Trophoblast cell (in vitro differentiated cells and primary cell): ENCODE results near the gene ZNF177. TPM values are rescaled to one million over a fixed set of nuclear protein-coding genes. Genes with fewer than 3 reads are reported as not detected.
"Not testable (repeated sequence)": the region's sequence is repeated elsewhere in the genome, so short reads cannot be mapped to it uniquely, and the experiment has no call there.

Experiments
- DNase-seq, 2 donors: peaks; one replicate each; pipeline ENCODE4 v3.0.0-alpha.2; 2016
- H2AFZ ChIP-seq: 2 replicates; pipeline ENCODE4 v1.6.1; 2013; ENCODE audit warnings: low read length, moderate library complexity, mild to moderate bottlenecking; ENCODE audit not compliant: insufficient read depth, poor library complexity
- H2AK5ac ChIP-seq: 2 replicates; pipeline ENCODE4 v1.6.1; 2013; ENCODE audit warnings: mild to moderate bottlenecking, low read length
- H2BK120ac ChIP-seq: 2 replicates; pipeline ENCODE4 v1.6.1; 2013; ENCODE audit warnings: low read length, mild to moderate bottlenecking, moderate library complexity; ENCODE audit not compliant: insufficient read depth, poor library complexity
- H2BK12ac ChIP-seq: 2 replicates; pipeline ENCODE4 v1.6.1; 2013; ENCODE audit warnings: mild to moderate bottlenecking, low read length, moderate library complexity
- H2BK5ac ChIP-seq: 2 replicates; pipeline ENCODE4 v1.6.1; 2013; ENCODE audit warnings: low read length, low read depth, moderate library complexity, mild to moderate bottlenecking; ENCODE audit not compliant: poor library complexity
- H3K14ac ChIP-seq: 2 replicates; pipeline ENCODE4 v1.6.1; 2013; ENCODE audit warnings: mild to moderate bottlenecking, low read length
- H3K18ac ChIP-seq: 2 replicates; pipeline ENCODE4 v1.6.1; 2013; ENCODE audit warnings: mild to moderate bottlenecking, low read length
- H3K23ac ChIP-seq: 2 replicates; pipeline ENCODE4 v1.6.1; 2013; ENCODE audit warnings: low read length
- H3K27ac ChIP-seq: 2 replicates; pipeline ENCODE4 v1.5.1; 2013; ENCODE audit warnings: low read depth, mild to moderate bottlenecking, inconsistent platforms, low read length, moderate library complexity
- H3K27me3 ChIP-seq: 2 replicates; pipeline ENCODE4 v1.6.1; 2013; ENCODE audit warnings: inconsistent platforms, mild to moderate bottlenecking, low read length, moderate library complexity; ENCODE audit not compliant: insufficient read depth
- H3K36me3 ChIP-seq, 2 experiments: 1 replicate in 1 of 2; 2 replicates in 1 of 2; pipeline ENCODE4 v1.6.1; 2013; ENCODE audit warnings: low read length in 2 of 2, mild to moderate bottlenecking in 2 of 2, moderate library complexity in 1 of 2; ENCODE audit not compliant: insufficient read depth in 2 of 2, control insufficient read depth in 1 of 2
- H3K4ac ChIP-seq: 2 replicates; pipeline ENCODE4 v1.6.1; 2013; ENCODE audit warnings: low read depth, mild to moderate bottlenecking, low read length, moderate library complexity
- H3K4me1 ChIP-seq, 2 experiments: 1 replicate in 1 of 2; 2 replicates in 1 of 2; pipeline ENCODE4 v1.6.1; 2013; ENCODE audit warnings: low read length in 2 of 2, mild to moderate bottlenecking in 2 of 2, moderate library complexity in 1 of 2; ENCODE audit not compliant: insufficient read depth in 2 of 2, control insufficient read depth in 1 of 2
- H3K4me2 ChIP-seq: 2 replicates; pipeline ENCODE4 v1.6.1; 2013; ENCODE audit warnings: inconsistent platforms, mild to moderate bottlenecking, low read length, moderate library complexity
- H3K4me3 ChIP-seq: 2 replicates; pipeline ENCODE4 v1.5.1; 2013; ENCODE audit warnings: mild to moderate bottlenecking, low read depth, low read length, inconsistent platforms
- H3K79me1 ChIP-seq: one replicate; pipeline ENCODE4 v1.6.1; 2013; ENCODE audit warnings: low read length
- H3K79me2 ChIP-seq: 2 replicates; pipeline ENCODE4 v1.6.1; 2013; ENCODE audit warnings: low read length, mild to moderate bottlenecking; ENCODE audit not compliant: control insufficient read depth, insufficient read depth, poor library complexity
- H3K9ac ChIP-seq: 2 replicates; pipeline ENCODE4 v1.6.1; 2013; ENCODE audit warnings: mild to moderate bottlenecking, low read length
- H3K9me3 ChIP-seq: 2 replicates; pipeline ENCODE4 v1.6.1; 2013; ENCODE audit warnings: low read depth, mild to moderate bottlenecking, control low read depth, inconsistent platforms, low read length; ENCODE audit not compliant: insufficient read depth
- H4K12ac ChIP-seq: 2 replicates; pipeline ENCODE4 v1.6.1; 2013; ENCODE audit warnings: low read depth, mild to moderate bottlenecking, low read length, moderate library complexity
- H4K8ac ChIP-seq: 2 replicates; pipeline ENCODE4 v1.6.1; 2013; ENCODE audit warnings: low read depth, mild to moderate bottlenecking, low read length, moderate library complexity
- H4K91ac ChIP-seq: one replicate; pipeline ENCODE4 v1.6.1; 2013; ENCODE audit warnings: low read depth, mild to moderate bottlenecking, low read length, moderate library complexity
- WGBS: extraction: QIAGEN DNeasy Blood & Tissue Kit; methylation state at CpG from one replicate; pipeline ENCODE4 v1.1.7; 2013; ENCODE audit warnings: missing lambda C conversion rate; ENCODE audit not compliant: insufficient read length, insufficient coverage; ENCODE audit errors: extremely low coverage; 5-methylcytosine and 5-hydroxymethylcytosine counted together
- polyA plus RNA-seq: library from polyadenylated mRNA; stranded (reverse); fragments of 200-250 nt; gene quantifications from 2 replicates; pipeline ENCODE4 v1.2.3, GENCODE V29; 2013

ZNF177 gene
- polyA plus RNA-seq, result 2.3 and 2.6 TPM in 2 replicates

DNA sequence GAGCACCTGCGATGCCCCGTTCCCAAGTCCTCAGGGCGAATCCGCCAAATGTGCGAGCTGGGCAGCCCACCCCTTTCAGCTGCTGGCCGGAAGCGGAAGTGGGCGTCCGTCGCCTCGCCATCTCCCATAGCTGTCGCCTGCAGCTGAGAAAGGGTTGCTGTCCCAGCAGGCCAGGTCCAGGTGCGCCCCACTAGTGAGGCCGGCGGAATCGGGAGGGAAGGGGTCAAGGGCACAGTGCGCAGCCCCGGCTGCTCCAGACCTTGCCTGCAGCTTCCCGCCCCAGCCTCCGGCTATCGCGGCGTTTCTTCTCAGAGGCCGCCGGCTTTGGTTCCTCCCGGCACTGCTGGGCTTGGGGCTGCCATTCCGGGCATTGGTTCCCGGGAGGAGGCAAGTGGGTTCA lies at the start of gene ZNF177:
TSS of gene ZNF177 (plus strand) at position 109 of the 400 bp plus-strand sequence. CDS start 15,299 bp downstream, outside the sequence.
- no peaks in the 10 kb centered on the region for H3K4me1 ChIP-seq
- H2AK5ac ChIP-seq, result no peak within 1 kb of the TSS
- no peak within 1 kb of the TSS for H2BK12ac ChIP-seq
- H3K27ac ChIP-seq, result no peak within 1 kb of the TSS
- WGBS, result no CpG with 5 or more reads among the region's 28 CpGs
- no peak within 1 kb of the TSS for H3K18ac ChIP-seq
- no peak within 1 kb of the TSS for H3K4ac ChIP-seq
- H4K91ac ChIP-seq, result no peak within 1 kb of the TSS
- H3K27me3 ChIP-seq, result no peaks in the 10 kb centered on the region
- no peak within 1 kb of the TSS for H3K14ac ChIP-seq
- no peak within 1 kb of the TSS for H3K4me2 ChIP-seq
- H3K79me1 ChIP-seq, result no peaks in the 10 kb centered on the region
- peaks cover 12% of the 10 kb centered on the region for H3K9me3 ChIP-seq
- H3K9ac ChIP-seq, result no peak within 1 kb of the TSS
- H3K36me3 ChIP-seq, result peaks cover 0 to 4% of the 10 kb centered on the region in 2 experiments
- H2BK5ac ChIP-seq, result no peak within 1 kb of the TSS
- DNase-seq, result no peak
- no peak within 1 kb of the TSS for H2AFZ ChIP-seq
- no peak within 1 kb of the TSS for H4K12ac ChIP-seq
- H3K79me2 ChIP-seq, result no peaks in the 10 kb centered on the region
- no peak within 1 kb of the TSS for H3K23ac ChIP-seq
- H4K8ac ChIP-seq, result no peak within 1 kb of the TSS
- no peak within 1 kb of the TSS for H2BK120ac ChIP-seq
- no peak within 1 kb of the TSS for H3K4me3 ChIP-seq

- no CpG with 5 or more reads among the region's 4 CpGs for WGBS
- peaks cover 11% of the 10 kb centered on the region for H3K9me3 ChIP-seq
- no peak overlapping the region for H2AK5ac ChIP-seq
- no peak overlapping the region for H2BK120ac ChIP-seq
- H3K27me3 ChIP-seq, result no peaks in the 10 kb centered on the region
- H3K79me1 ChIP-seq, result peaks cover 6% of the 10 kb centered on the region
- no peak overlapping the region for H3K9ac ChIP-seq
- no peaks in the 10 kb centered on the region for H3K4me1 ChIP-seq
- H3K79me2 ChIP-seq, result peaks cover 2% of the 10 kb centered on the region
- no peak overlapping the region for H2BK5ac ChIP-seq
- H2BK12ac ChIP-seq, result no peak overlapping the region
- H3K36me3 ChIP-seq, result no peaks in the 10 kb centered on the region
- DNase-seq, result peak; percentile 20 to 61
- no peak overlapping the region for H4K12ac ChIP-seq
- no peak overlapping the region for H3K18ac ChIP-seq
- H3K14ac ChIP-seq, result no peak overlapping the region
- no peak overlapping the region for H2AFZ ChIP-seq
- no peak overlapping the region for H3K4ac ChIP-seq
- H3K23ac ChIP-seq, result no peak overlapping the region
- H3K27ac ChIP-seq, result no peak overlapping the region
- H3K4me2 ChIP-seq, result no peak overlapping the region
- H3K4me3 ChIP-seq, result no peak overlapping the region
- H4K8ac ChIP-seq, result no peak overlapping the region
- H4K91ac ChIP-seq, result no peak overlapping the region
Measured at GRCh38 chr19:9313756-9314155, 49.1 kb upstream of the ZNF177 start.

DNA sequence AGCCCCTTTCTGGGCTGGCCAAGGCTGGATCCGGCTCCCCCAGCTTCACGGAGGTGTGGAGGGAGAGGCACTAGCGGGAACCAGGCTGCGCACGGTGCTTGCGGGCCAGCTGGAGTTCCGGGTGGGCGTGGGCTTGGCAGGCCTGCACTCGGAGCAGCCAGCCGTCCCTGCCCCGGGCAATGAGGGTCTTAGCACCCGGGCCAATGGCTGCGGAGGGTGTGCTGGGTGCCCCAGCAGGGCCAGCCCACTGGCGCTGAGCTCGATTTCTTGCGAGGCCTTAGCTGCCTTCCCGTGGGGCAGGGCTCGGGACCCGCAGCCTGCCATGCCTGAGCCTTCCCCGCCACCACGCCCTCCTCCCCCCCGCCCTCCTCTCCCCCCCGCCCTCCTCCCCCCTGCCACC lies 41.5 kb upstream of the ZNF177 start:
- no peak overlapping the region for H3K4ac ChIP-seq
- H3K14ac ChIP-seq, result no peak overlapping the region
- no peaks in the 10 kb centered on the region for H3K36me3 ChIP-seq
- H4K8ac ChIP-seq, result no peak overlapping the region
- peaks cover 0 to 4% of the 10 kb centered on the region in 2 experiments for H3K4me1 ChIP-seq
- H4K12ac ChIP-seq, result no peak overlapping the region
- no peak overlapping the region for H2AFZ ChIP-seq
- no peaks in the 10 kb centered on the region for H3K27me3 ChIP-seq
- H3K18ac ChIP-seq, result no peak overlapping the region
- WGBS, result no CpG with 5 or more reads among the region's 23 CpGs
- no peak overlapping the region for H2BK120ac ChIP-seq
- H3K9me3 ChIP-seq, result peaks cover 13% of the 10 kb centered on the region
- no peak overlapping the region for H3K27ac ChIP-seq
- H2AK5ac ChIP-seq, result no peak overlapping the region
- DNase-seq, result no peak
- H4K91ac ChIP-seq, result no peak overlapping the region
- no peak overlapping the region for H3K9ac ChIP-seq
- no peak overlapping the region for H2BK5ac ChIP-seq
- no peak overlapping the region for H3K4me2 ChIP-seq
- peaks cover 2% of the 10 kb centered on the region for H3K79me2 ChIP-seq
- no peak overlapping the region for H2BK12ac ChIP-seq
- H3K4me3 ChIP-seq, result no peak overlapping the region
- H3K79me1 ChIP-seq, result peaks cover 5% of the 10 kb centered on the region
- no peak overlapping the region for H3K23ac ChIP-seq

- not testable (repeated sequence) for H3K4me3 ChIP-seq, H2BK120ac ChIP-seq, H3K79me1 ChIP-seq, H4K91ac ChIP-seq, H3K23ac ChIP-seq, H3K36me3 ChIP-seq, H3K4ac ChIP-seq, H3K18ac ChIP-seq, H3K14ac ChIP-seq, DNase-seq, H3K27me3 ChIP-seq, H2AFZ ChIP-seq, H2BK5ac ChIP-seq, H3K4me2 ChIP-seq, H2AK5ac ChIP-seq, H2BK12ac ChIP-seq, H3K4me1 ChIP-seq, H4K12ac ChIP-seq, H4K8ac ChIP-seq, H3K9ac ChIP-seq, H3K27ac ChIP-seq, H3K79me2 ChIP-seq
- no CpG with 5 or more reads among the region's 14 CpGs for WGBS
- H3K9me3 ChIP-seq, result peaks cover 13% of the 10 kb centered on the region
Measured at GRCh38 chr19:9321756-9322155, 41.1 kb upstream of the ZNF177 start.
